ENCODE results near the gene FGF11.
"Not testable (repeated sequence)": the region's sequence is repeated elsewhere in the genome, so short reads cannot be mapped to it uniquely, and the experiment has no call there.

GRCh38 chr17:7470457-7470973 is 31.2 kb downstream of the FGF11 start:
- TF ChIP-seq CTCF (IDR thresholded peaks at IDR 0.05); EP300 (IDR thresholded peaks at IDR 0.05; ENCODE audit: low read depth): not testable (repeated sequence)
